GM19043 (cell line): ENCODE measurements around the gene C16orf74.
A peak's percentile ranks its signal among the peaks of the same experiment; 100 is the strongest.

Source experiments
- ATAC-seq: cut with Tn5 transposase; IDR thresholded peaks from one replicate; pipeline ENCODE4 v1.9.1; 2021; ENCODE audit warnings: low read depth; ENCODE audit not compliant: unreplicated experiment

Gene C16orf74

GRCh38 chr16:85777583-85778310, 26.9 kb upstream of the C16orf74 start:
- no peak for ATAC-seq

- no peak for ATAC-seq
Observed at GRCh38 chr16:85774811-85775210, 23.9 kb upstream of the C16orf74 start.

- ATAC-seq, result no peak
Observed at GRCh38 chr16:85774136-85774535, 23.2 kb upstream of the C16orf74 start.

- ATAC-seq, result no peak
Observed at GRCh38 chr16:85773044-85773443, 22.1 kb upstream of the C16orf74 start.

- ATAC-seq, result no peak
Observed at GRCh38 chr16:85770741-85771140, 19.8 kb upstream of the C16orf74 start.

GRCh38 chr16:85768199-85768598, 17.3 kb upstream of the C16orf74 start:
- ATAC-seq, result no peak

- ATAC-seq, result no peak
Observed at GRCh38 chr16:85767531-85767930, 16.6 kb upstream of the C16orf74 start.

- ATAC-seq, result no peak
Observed at GRCh38 chr16:85765767-85766166, 14.9 kb upstream of the C16orf74 start.

- no peak for ATAC-seq
Observed at GRCh38 chr16:85765211-85765610, 14.3 kb upstream of the C16orf74 start.

GRCh38 chr16:85763616-85764015, 12.7 kb upstream of the C16orf74 start:
- ATAC-seq, result no peak

- ATAC-seq, result no peak
Observed at GRCh38 chr16:85762970-85763369, 12.1 kb upstream of the C16orf74 start.

GRCh38 chr16:85761861-85762260, 11.0 kb upstream of the C16orf74 start:
- no peak for ATAC-seq

- ATAC-seq, result no peak
Observed at GRCh38 chr16:85759631-85760419, 8.9 kb upstream of the C16orf74 start.

GRCh38 chr16:85759136-85759535, 8.2 kb upstream of the C16orf74 start:
- ATAC-seq, result no peak

- ATAC-seq, result no peak
Observed at GRCh38 chr16:85757341-85757822, 6.5 kb upstream of the C16orf74 start.

GRCh38 chr16:85755929-85756768, 5.3 kb upstream of the C16orf74 start:
- peak; percentile 59 for ATAC-seq

GRCh38 chr16:85754413-85754812, 3.5 kb upstream of the C16orf74 start:
- no peak for ATAC-seq

GRCh38 chr16:85753976-85754375, 3.1 kb upstream of the C16orf74 start:
- ATAC-seq, result no peak

- no peak for ATAC-seq
Observed at GRCh38 chr16:85753559-85753958, 2.7 kb upstream of the C16orf74 start.

- ATAC-seq, result no peak
Observed at GRCh38 chr16:85752511-85753420, 1.9 kb upstream of the C16orf74 start.
